SK-N-SH (cell line): ENCODE results near the gene SMAD5. TPM values are rescaled to one million over a fixed set of nuclear protein-coding genes. Genes with fewer than 3 reads are reported as not detected.

ENCODE experiments used
- CTCF ChIA-PET: fragments of 300-600, 350-600 bp; formaldehyde crosslinking; extraction: SDS; loops from one replicate; lab custom pipeline; 2021; lab: Yijun Ruan, JAX
- POLR2A ChIA-PET: fragments of 350-600 bp; sonication (Branson Sonifier 250); formaldehyde crosslinking; extraction: SDS; loops from one replicate; lab custom pipeline; 2020; ENCODE audit warnings: antibody characterized with exemption, inconsistent platforms; lab: Yijun Ruan, JAX
- DNase-seq: peaks from one replicate; pipeline ENCODE4 v3.0.0; 2012
- H2AFZ ChIP-seq: fragments of 200-600 bp; sonication (generic); 2 replicates; pipeline ENCODE4 v1.8.1; 2016; ENCODE audit warnings: antibody characterized with exemption, mild to moderate bottlenecking, low read depth
- H3F3A ChIP-seq: fragments of 200-600 bp; sonication (generic); replicated peaks from 2 replicates; pipeline ENCODE3; 2016; ENCODE audit warnings: antibody characterized with exemption, mild to moderate bottlenecking; ENCODE audit not compliant: insufficient read depth
- H3K27ac ChIP-seq, 2 experiments: fragments of 200-500 bp in 1 of 2; fragments of 200-600 bp in 1 of 2; sonication (Bioruptor generic) in 1 of 2; sonication (generic), shearing (Covaris generic) in 1 of 2; 2 replicates each; pipeline versions ENCODE4 v1.5.1 to v1.6.1; 2014 to 2016; ENCODE audit warnings: low read depth in 2 of 2, inconsistent platforms in 1 of 2, low read length in 1 of 2, mild to moderate bottlenecking in 1 of 2, mixed read lengths in 1 of 2
- H3K27me3 ChIP-seq: fragments of 200-600 bp; sonication (generic), shearing (Covaris generic); 2 replicates; pipeline ENCODE4 v1.6.1; 2016; ENCODE audit warnings: mixed run types; ENCODE audit not compliant: insufficient read depth
- H3K36me3 ChIP-seq, 2 experiments: fragments of 200-500 bp in 1 of 2; fragments of 200-600 bp in 1 of 2; sonication (Bioruptor generic) in 1 of 2; sonication (generic) in 1 of 2; replicated peaks in 1 of 2; 2 replicates each; pipeline versions ENCODE3 to v1.5.1; 2014 to 2016; ENCODE audit warnings: low read length in 1 of 2, mild to moderate bottlenecking in 1 of 2; ENCODE audit not compliant: insufficient read depth in 2 of 2, control insufficient read depth in 1 of 2
- H3K4me1 ChIP-seq, 2 experiments: fragments of 200-500 bp in 1 of 2; fragments of 200-600 bp in 1 of 2; sonication (Bioruptor generic) in 1 of 2; sonication (generic), shearing (Covaris generic) in 1 of 2; 2 replicates each; pipeline versions ENCODE4 v1.5.1 to v1.6.1; 2014 to 2016; ENCODE audit warnings: low read depth in 1 of 2, low read length in 1 of 2, mixed run types in 1 of 2; ENCODE audit not compliant: insufficient read depth in 2 of 2, control insufficient read depth in 1 of 2
- H3K4me2 ChIP-seq: fragments of 200-600 bp; sonication (generic), shearing (Covaris generic); 2 replicates; pipeline ENCODE4 v1.6.1; 2017; ENCODE audit warnings: mixed run types
- H3K4me3 ChIP-seq, 2 experiments: fragments of 200-500 bp in 1 of 2; fragments of 200-600 bp in 1 of 2; sonication (Bioruptor generic) in 1 of 2; sonication (generic), shearing (Covaris generic) in 1 of 2; 2 replicates each; pipeline versions ENCODE4 v1.5.1 to v1.8.1; 2014 to 2016; ENCODE audit warnings: low read depth in 2 of 2, inconsistent platforms in 1 of 2, low read length in 1 of 2, mild to moderate bottlenecking in 1 of 2, mixed read lengths in 1 of 2, moderate library complexity in 1 of 2
- H3K79me2 ChIP-seq: fragments of 200-600 bp; sonication (generic); 2 replicates; pipeline ENCODE4 v1.8.1; 2017; ENCODE audit warnings: mild to moderate bottlenecking; ENCODE audit not compliant: insufficient read depth
- H3K9ac ChIP-seq: fragments of 200-600 bp; sonication (generic); 2 replicates; pipeline ENCODE4 v1.6.1; 2017; ENCODE audit warnings: mixed run types
- H3K9me2 ChIP-seq: fragments of 200-600 bp; sonication (generic); 2 replicates; pipeline ENCODE4 v1.6.1; 2017; ENCODE audit warnings: mixed run types
- H3K9me3 ChIP-seq: fragments of 200-600 bp; sonication (generic); 2 replicates; pipeline ENCODE4 v1.6.1; 2017; ENCODE audit warnings: mixed run types, mild to moderate bottlenecking, moderate library complexity
- H4K20me1 ChIP-seq: fragments of 200-600 bp; sonication (generic); 2 replicates; pipeline ENCODE4 v1.6.1; 2017; ENCODE audit warnings: mild to moderate bottlenecking, mixed run types; ENCODE audit not compliant: insufficient read depth
- CTCF ChIP-seq: fragments of 200-600 bp; sonication (generic); IDR thresholded peaks from 2 replicates; pipeline ENCODE4 v1.6.1; 2017; ENCODE audit warnings: antibody characterized with exemption, mild to moderate bottlenecking, moderate library complexity
- ELF1 ChIP-seq: IDR thresholded peaks from 2 replicates; pipeline ENCODE4 v1.4.0; 2012
- EZH2phosphoT487 ChIP-seq: fragments of 200-600 bp; sonication (generic); IDR thresholded peaks from 2 replicates; pipeline ENCODE4 v1.6.1; 2017; ENCODE audit warnings: low read depth, mixed run types, mild to moderate bottlenecking, antibody characterized with exemption, moderate library complexity, borderline replicate concordance
- FOXJ3 ChIP-seq: sonication (generic); formaldehyde crosslinking; IDR thresholded peaks from 2 replicates; pipeline ENCODE4 v1.5.1; 2020; ENCODE audit warnings: mild to moderate bottlenecking, missing genetic modification reagents
- FOXM1 ChIP-seq: IDR thresholded peaks from 2 replicates; pipeline ENCODE4 v1.4.0; 2012; ENCODE audit warnings: low read depth, mild to moderate bottlenecking
- GABPA ChIP-seq: IDR thresholded peaks from 2 replicates; pipeline ENCODE4 v1.4.0; 2012; ENCODE audit warnings: low read depth, mild to moderate bottlenecking
- JUND ChIP-seq: IDR thresholded peaks from 2 replicates; pipeline ENCODE4 v1.4.0; 2012
- MEF2A ChIP-seq: IDR thresholded peaks from 2 replicates; pipeline ENCODE4 v1.4.0; 2012; ENCODE audit warnings: low read depth, borderline replicate concordance
- NFIC ChIP-seq: IDR thresholded peaks from 2 replicates; pipeline ENCODE4 v1.4.0; 2012; ENCODE audit warnings: borderline replicate concordance
- RCOR1 ChIP-seq: fragments of 150-350 bp; IDR thresholded peaks from 2 replicates; pipeline ENCODE4 v1.6.1; 2017; ENCODE audit warnings: antibody characterized with exemption, low read length
- SMC3 ChIP-seq: IDR thresholded peaks from 2 replicates; pipeline ENCODE4 v1.6.1; 2012; ENCODE audit warnings: low read depth, low read length, improper control_type of control experiment
- USF1 ChIP-seq: IDR thresholded peaks from 2 replicates; pipeline ENCODE4 v1.4.0; 2012; ENCODE audit warnings: low read depth, borderline replicate concordance
- USF2 ChIP-seq: fragments of 150-350 bp; IDR thresholded peaks from 2 replicates; pipeline ENCODE4 v1.6.1; 2017; ENCODE audit warnings: antibody characterized with exemption, low read length, low read depth, borderline replicate concordance
- WGBS: methylation state at CpG from one replicate; pipeline ENCODE4 v1.1.6; 2017; ENCODE audit warnings: low lambda C conversion rate; 5-methylcytosine and 5-hydroxymethylcytosine counted together
- polyA plus RNA-seq, 3 experiments: library from polyadenylated mRNA; depleted of rRNA; stranded (reverse); fragments of >200 nt; gene quantifications; 2 replicates each; pipeline ENCODE4 v1.2.3, GENCODE V29; 2012
- TF ChIP-seq, protein P1 (sequence below): IDR thresholded peaks from 2 replicates; pipeline ENCODE4 v1.6.1; 2012; ENCODE audit warnings: mild to moderate bottlenecking, low read depth, low read length, moderate library complexity
- TF ChIP-seq, protein P2 (sequence below): IDR thresholded peaks from 2 replicates; pipeline ENCODE4 v1.4.0; 2012; ENCODE audit warnings: low read depth, borderline replicate concordance
- TF ChIP-seq, protein P3 (sequence below): IDR thresholded peaks from 2 replicates; pipeline ENCODE4 v1.4.0; 2012; ENCODE audit warnings: low read depth
- TF ChIP-seq, protein P4 (sequence below): fragments of 150-350 bp; IDR thresholded peaks from 2 replicates; pipeline ENCODE4 v1.6.1; 2016; ENCODE audit warnings: mild to moderate bottlenecking, low read depth, low read length

SMAD5 gene
- polyA plus RNA-seq, 1 of the 3 experiments (the other 2 are of a cell fraction): 26.9 TPM

DNA sequence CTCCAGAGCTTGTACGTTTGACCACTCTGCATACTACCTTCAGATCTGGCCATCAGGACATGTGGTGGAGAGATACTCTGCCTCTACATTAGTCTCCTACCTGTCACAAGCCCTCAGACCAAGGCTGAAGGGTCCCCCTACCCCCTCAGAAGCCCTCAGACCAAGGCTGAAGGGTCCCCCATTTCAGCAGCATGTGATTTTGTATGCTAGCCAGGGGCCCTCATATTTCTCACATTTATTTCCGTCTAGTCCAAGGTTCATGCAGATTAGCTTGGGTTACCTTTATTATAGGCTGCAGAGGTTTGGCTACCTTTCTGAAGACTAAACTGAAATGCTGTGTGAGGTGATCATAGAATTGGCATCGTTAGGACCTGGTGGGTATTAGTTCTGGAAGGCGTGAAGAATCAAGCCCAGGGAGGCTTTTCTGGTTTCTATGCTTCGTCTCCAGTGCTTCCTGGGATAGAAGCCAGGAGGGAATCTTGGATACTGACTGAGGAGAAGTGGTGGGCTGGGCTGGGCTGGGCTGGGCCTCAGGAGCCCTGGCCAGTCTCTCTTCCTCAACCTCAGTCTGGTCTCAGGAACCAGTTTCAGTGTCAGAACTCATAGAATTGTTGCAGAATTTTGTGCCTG, 57.6 kb downstream of the SMAD5 start:
- Histone ChIP-seq H3K36me3 (peaks cover 0 to 27% of the 10 kb centered on the region in 2 experiments), H3K27ac (no peak overlapping the region), H3F3A (peaks cover 5% of the 10 kb centered on the region), H3K9me3 (no peaks in the 10 kb centered on the region), H4K20me1 (no peaks in the 10 kb centered on the region), H3K79me2 (no peaks in the 10 kb centered on the region), H3K9ac (no peak overlapping the region), H3K4me1 (peaks cover 0 to 6% of the 10 kb centered on the region in 2 experiments; a peak in 1 of 4 replicates), H3K4me2 (no peak overlapping the region), H3K27me3 (peaks cover 24% of the 10 kb centered on the region; the same call in 1 of the 2 replicates), H3K9me2 (no peaks in the 10 kb centered on the region), H3K4me3 (no peak overlapping the region), H2AFZ (no peak overlapping the region)
- no peak for TF ChIP-seq CTCF
- TF ChIP-seq EZH2phosphoT487: no peak
- TF ChIP-seq ELF1: no peak
- TF ChIP-seq GABPA: no peak
- no peak for TF ChIP-seq SMC3
- TF ChIP-seq, protein P1, sequence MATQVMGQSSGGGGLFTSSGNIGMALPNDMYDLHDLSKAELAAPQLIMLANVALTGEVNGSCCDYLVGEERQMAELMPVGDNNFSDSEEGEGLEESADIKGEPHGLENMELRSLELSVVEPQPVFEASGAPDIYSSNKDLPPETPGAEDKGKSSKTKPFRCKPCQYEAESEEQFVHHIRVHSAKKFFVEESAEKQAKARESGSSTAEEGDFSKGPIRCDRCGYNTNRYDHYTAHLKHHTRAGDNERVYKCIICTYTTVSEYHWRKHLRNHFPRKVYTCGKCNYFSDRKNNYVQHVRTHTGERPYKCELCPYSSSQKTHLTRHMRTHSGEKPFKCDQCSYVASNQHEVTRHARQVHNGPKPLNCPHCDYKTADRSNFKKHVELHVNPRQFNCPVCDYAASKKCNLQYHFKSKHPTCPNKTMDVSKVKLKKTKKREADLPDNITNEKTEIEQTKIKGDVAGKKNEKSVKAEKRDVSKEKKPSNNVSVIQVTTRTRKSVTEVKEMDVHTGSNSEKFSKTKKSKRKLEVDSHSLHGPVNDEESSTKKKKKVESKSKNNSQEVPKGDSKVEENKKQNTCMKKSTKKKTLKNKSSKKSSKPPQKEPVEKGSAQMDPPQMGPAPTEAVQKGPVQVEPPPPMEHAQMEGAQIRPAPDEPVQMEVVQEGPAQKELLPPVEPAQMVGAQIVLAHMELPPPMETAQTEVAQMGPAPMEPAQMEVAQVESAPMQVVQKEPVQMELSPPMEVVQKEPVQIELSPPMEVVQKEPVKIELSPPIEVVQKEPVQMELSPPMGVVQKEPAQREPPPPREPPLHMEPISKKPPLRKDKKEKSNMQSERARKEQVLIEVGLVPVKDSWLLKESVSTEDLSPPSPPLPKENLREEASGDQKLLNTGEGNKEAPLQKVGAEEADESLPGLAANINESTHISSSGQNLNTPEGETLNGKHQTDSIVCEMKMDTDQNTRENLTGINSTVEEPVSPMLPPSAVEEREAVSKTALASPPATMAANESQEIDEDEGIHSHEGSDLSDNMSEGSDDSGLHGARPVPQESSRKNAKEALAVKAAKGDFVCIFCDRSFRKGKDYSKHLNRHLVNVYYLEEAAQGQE: no peak
- TF ChIP-seq FOXJ3 (CRISPR knock-in tag): no peak
- TF ChIP-seq, protein P2, sequence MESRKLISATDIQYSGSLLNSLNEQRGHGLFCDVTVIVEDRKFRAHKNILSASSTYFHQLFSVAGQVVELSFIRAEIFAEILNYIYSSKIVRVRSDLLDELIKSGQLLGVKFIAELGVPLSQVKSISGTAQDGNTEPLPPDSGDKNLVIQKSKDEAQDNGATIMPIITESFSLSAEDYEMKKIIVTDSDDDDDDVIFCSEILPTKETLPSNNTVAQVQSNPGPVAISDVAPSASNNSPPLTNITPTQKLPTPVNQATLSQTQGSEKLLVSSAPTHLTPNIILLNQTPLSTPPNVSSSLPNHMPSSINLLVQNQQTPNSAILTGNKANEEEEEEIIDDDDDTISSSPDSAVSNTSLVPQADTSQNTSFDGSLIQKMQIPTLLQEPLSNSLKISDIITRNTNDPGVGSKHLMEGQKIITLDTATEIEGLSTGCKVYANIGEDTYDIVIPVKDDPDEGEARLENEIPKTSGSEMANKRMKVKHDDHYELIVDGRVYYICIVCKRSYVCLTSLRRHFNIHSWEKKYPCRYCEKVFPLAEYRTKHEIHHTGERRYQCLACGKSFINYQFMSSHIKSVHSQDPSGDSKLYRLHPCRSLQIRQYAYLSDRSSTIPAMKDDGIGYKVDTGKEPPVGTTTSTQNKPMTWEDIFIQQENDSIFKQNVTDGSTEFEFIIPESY: no peak
- no peak for TF ChIP-seq JUND
- TF ChIP-seq, protein P3, sequence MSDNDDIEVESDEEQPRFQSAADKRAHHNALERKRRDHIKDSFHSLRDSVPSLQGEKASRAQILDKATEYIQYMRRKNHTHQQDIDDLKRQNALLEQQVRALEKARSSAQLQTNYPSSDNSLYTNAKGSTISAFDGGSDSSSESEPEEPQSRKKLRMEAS: no peak
- TF ChIP-seq USF2: no peak
- TF ChIP-seq NFIC: no peak
- no peak for TF ChIP-seq FOXM1
- no peak for TF ChIP-seq RCOR1
- TF ChIP-seq, protein P4, sequence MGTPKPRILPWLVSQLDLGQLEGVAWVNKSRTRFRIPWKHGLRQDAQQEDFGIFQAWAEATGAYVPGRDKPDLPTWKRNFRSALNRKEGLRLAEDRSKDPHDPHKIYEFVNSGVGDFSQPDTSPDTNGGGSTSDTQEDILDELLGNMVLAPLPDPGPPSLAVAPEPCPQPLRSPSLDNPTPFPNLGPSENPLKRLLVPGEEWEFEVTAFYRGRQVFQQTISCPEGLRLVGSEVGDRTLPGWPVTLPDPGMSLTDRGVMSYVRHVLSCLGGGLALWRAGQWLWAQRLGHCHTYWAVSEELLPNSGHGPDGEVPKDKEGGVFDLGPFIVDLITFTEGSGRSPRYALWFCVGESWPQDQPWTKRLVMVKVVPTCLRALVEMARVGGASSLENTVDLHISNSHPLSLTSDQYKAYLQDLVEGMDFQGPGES: no peak
- TF ChIP-seq MEF2A: no peak
- no peak for TF ChIP-seq USF1
- no peak for DNase-seq
- WGBS: 94% methylated on average over 5 of the region's 5 CpGs
- POLR2A ChIA-PET: no interaction called here
- CTCF ChIA-PET: interaction anchor here (0.6 to 1.7 kb wide), 3 partner anchors 16 to 128 kb away, joined by 3 to 4 read pairs (median 3); no protein-coding TSS in a partner anchor
